ENCODE data around the gene MTMR3.
A peak's percentile ranks its signal among the peaks of the same experiment; 100 is the strongest.
"Not testable (repeated sequence)": the region's sequence is repeated elsewhere in the genome, so short reads cannot be mapped to it uniquely, and the experiment has no call there.

MTMR3 gene

DNA sequence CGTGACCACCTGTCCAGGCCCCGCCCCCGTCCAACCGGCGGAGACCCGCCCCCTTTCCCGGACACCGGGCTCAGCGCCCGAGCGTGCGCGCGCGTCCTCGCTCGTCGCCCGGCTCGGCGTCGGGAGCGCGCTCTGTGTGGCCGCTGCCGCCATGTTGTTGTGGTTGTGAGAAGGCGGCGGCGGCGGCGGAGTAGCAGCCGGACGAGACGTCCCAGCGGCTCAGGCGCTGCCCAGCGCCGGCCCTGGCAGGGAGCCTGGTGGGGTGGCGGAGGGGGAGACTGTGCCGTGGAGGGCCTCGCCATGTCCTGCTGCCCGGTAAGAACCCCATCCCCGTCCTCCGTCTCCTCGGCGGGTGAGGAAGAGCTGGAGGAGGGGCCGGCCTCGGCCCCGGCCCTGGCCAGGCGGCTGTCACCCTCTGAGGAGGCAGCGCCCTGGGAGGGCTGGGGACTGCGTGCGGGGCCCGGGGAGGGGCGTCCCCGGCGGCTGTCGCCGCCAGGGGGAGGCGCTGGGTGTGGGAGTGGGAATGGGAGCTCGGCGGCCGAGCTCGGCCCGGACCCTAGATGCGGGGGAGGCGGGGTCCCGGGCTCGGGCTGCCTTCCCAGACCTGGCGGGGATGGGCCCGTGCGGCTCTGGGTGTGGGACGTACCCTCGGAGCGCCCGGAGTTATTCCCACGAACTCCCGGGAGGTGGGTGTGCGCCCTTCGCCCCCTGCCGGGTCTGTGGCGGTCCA, at the start of gene MTMR3:
MTMR3 (plus strand) TSS at position 130 of the 730 bp plus-strand sequence. CDS start 87,886 bp downstream, outside the sequence.
- DNase-seq (ENCODE audit: low read depth), result peak; percentile 61

DNA sequence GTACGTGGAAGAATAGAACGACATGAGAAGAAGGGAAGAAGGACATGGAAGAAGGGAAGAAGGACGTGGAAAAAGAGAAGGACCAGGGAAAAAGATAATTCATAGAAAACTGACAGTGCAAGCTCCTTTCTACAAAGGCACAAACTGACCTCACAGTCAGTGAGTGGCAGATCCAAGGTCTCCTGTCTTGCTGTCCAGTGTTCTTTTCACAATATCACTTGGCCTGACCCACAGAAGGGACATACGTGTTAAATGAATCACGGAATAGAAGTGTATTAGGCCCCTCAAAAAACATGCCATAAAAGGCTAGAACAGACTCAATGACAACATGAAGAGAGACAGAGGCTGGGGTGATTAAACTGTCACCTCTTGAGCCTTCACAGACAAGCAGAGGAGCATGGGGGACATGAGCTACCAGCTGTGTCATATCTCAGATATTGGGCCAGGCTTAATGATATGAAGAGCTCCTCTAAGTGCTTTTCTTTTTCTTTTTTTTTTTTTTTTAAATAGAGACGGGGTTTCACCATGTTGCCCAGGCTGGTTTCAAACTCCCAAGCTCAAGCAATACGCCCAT, 49.5 kb upstream of the MTMR3 start:
- no peak for DNase-seq (ENCODE audit: low read depth)
- no peak overlapping the region for H3K4me3 ChIP-seq (ENCODE audit: low read depth, low read length)

More for the DNA sequence above, at the start of gene MTMR3:
- H3K4me3 ChIP-seq (ENCODE audit: low read depth, low read length), result peak within 1 kb of the TSS; percentile 91

DNA sequence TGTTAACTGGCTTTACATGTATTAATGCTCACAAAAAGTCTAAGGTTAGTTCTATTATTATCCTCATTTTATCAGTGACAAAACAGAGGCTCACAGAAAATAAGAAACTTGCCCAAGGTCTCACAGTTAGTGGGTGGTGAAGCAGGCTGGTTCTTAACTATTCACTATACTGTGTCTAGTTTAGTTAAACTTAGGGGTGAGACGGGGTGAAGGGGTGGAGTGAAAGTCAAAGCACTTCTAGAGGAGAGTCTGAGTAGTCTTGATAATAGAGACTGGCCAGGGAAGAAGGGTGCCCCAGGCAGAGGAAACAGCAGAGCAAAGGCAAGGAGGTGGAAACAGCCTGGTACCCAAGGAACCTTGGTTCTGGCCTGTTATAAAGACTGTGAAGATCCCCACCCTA, 48.9 kb upstream of the MTMR3 start:
- no peak overlapping the region for H3K4me3 ChIP-seq (ENCODE audit: low read depth, low read length)
- no peak for DNase-seq (ENCODE audit: low read depth)

DNA sequence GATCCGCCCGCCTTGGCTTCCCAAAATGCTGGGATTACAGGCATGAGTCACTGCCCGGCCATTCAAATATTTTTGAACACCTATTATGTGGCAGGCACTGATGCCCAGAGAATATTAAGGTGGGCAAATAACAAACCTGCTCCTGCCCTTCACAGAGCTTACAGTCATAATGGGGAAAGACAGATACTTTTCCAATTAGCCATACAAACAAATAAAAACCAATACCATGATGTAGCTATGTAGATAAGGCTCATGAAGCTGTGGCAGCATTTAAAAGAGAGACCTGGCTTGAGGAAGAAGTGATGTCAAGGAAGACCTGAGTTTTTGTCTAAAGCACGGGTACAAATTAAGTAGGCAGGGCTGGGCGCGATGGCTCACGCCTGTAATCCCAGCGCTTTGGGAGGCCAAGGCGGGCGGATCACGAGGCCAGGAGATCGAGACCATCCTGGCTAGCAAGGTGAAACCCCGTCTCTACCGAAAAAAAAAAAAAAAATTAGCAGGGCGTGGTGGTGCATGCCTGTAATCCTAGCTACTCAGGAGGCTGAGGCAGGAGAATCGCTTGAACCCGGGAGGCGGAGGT, 46.1 kb upstream of the MTMR3 start:
- H3K4me3 ChIP-seq (ENCODE audit: low read depth, low read length); DNase-seq (ENCODE audit: low read depth): not testable (repeated sequence)

DNA sequence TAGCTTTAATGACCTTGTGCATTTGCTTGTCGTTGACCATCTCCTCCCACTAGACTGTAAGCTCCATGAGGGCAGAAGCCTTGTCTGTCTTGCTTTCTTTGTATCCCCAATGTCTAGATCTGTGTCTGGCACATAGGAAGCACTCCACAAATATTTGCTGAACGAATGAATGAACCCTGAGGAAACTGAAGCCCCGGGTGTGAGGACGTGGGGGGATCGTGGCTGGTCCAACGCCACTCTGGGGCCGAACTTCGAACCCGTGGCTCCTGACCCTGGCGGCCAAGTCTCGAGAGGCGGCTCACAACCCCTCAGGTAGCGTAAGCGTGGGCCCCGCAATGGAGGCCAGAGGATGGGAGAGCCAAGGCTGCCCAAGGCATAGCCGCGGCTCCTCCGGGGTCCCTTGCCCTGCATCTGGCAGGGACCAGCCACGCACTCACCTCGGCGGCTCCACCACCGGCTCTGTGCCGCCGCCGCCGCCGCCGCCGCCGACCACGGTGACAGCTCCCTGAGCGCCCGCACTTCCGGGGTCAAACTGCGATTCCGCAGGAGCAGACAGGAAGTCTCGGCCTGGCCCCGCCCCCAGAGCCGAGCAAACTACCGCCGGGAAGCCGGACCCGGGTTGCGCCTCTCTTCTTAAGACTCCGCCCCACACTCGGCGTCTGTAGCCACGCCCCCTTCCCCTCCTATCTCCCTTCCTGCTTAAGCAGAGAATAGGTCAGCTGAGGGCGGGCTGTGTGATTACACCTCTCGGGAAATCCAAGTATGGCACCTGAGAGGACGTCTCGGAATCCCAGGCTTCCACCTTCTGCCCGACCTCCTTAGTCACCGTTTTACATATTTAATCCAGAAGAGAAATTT, 45.0 kb upstream of the MTMR3 start, which contains the start of gene ASCC2:
ASCC2 (minus strand) TSS at position 534 of the 858 bp plus-strand sequence. CDS start 5,949 bp downstream, outside the sequence.
- DNase-seq (ENCODE audit: low read depth), result peak; percentile 74
- H3K4me3 ChIP-seq (ENCODE audit: low read depth, low read length), result peak within 1 kb of the TSS; percentile 96

DNA sequence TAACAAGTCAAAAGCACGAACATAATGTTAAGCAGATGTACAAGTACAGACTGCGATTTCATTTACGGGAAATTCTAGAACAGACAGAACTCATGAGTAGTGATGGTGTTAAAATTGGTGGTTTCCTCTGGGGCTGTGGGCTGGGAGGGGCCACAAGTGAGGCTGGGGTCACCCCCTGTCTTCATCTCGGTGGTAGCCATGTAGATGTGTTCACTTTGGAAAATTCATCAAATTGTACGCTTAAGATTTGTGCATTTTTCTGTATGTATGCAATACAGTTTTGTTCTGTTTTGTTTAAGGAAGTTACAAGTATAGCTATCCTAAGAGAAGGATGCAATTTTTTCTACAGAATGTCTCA, 44.4 kb upstream of the MTMR3 start:
- no peak for DNase-seq (ENCODE audit: low read depth)
- H3K4me3 ChIP-seq (ENCODE audit: low read depth, low read length), result peak overlapping the region; percentile 96

DNA sequence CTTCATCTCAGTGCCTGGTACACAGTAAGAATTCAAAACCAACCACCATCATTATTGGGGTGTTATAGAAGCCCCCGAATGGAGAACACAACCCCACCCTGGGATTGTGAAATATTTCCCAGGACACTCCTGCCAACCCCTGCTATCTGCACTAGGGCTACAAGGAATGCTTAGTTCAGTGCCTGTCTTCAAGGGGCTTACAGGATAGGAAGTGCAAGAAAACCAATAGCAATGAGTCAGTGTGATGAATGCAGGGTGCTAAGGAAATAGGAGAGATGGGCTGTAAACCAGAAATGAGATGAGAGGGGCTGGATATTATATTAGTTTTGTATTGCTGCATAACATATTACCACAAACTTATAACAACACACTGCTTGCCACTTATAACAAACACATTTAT, 43.9 kb upstream of the MTMR3 start:
- H3K4me3 ChIP-seq (ENCODE audit: low read depth, low read length), result no peak overlapping the region
- DNase-seq (ENCODE audit: low read depth), result no peak

DNA sequence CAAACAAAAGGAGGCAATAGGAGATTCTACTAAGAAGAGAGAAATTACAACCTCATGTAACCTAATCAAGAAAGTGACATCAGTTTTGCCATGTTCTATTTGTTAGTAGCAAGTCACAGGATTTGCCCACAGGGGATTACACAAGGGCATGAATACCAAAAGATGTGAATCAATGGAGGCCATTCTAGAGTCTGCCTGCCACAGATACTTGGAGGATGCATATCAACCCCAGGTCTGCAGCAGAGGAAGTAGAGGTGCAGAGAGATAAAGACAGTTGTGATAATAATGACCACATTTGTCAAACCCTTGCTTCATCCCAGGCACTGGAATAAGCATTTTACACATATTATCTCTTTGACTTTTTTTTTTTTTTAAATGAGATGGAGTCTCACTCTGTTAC, 42.5 kb upstream of the MTMR3 start:
- DNase-seq (ENCODE audit: low read depth), result no peak
- no peak overlapping the region for H3K4me3 ChIP-seq (ENCODE audit: low read depth, low read length)

DNA sequence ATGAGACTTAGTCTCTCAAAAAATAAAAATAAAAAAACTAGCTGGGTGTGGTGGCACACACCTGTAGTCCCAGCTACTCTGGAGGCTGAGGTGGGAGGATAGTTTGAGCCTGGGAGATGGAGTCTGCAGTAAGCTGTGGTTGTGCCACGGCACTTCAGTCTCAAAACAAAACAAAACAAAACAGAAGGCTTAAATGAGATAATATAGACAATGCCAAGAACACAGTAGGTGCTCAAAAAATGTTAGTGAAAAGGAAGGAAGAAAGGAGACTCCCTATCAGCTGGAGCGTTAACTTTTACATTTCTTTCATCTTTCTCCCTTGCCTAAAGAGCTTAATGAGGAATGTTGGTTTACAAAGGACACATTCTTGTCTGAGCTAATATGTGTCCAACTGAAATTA, 40.8 kb upstream of the MTMR3 start:
- no peak overlapping the region for H3K4me3 ChIP-seq (ENCODE audit: low read depth, low read length)
- DNase-seq (ENCODE audit: low read depth), result no peak

DNA sequence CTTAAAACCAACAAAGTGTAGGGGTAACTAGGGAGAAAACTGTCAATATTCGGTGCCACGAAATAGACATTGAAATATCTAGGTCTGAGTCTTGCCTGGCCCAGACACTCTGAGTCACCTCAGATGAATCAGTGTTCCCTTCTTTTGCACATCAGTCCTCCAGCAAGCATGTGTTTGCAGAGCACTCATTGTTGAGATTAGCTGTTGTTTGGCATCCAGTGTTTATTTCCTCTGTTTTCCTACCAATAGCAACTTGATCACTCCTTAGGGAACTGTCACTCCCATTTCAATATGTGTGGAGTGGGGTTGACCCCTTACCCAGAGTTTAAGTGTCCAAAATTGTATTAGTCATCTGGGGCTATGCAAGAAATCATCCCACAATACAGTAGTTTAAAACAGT, 40.2 kb upstream of the MTMR3 start:
- H3K4me3 ChIP-seq (ENCODE audit: low read depth, low read length), result no peak overlapping the region
- DNase-seq (ENCODE audit: low read depth), result peak; percentile 90

DNA sequence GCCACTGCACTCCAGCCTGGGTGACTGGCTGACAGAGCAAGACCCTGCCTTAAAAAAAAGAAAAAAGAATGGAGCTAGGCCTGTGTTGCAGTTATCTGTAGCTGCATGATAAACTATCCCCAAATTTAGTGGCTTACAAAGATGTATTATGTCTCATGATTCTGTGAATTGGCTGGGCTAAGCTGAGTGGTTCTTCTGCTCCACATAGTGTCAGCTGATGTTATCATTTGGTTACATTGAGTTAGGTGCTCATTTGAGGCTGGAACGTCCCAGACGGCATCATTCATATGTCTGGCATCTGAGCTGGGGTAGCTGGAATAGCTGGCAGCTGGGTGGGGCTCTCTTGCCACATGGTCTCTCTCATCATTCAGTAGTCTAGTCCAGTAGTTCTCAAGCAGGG, 36.7 kb upstream of the MTMR3 start:
- DNase-seq (ENCODE audit: low read depth), result no peak
- no peak overlapping the region for H3K4me3 ChIP-seq (ENCODE audit: low read depth, low read length)

DNA sequence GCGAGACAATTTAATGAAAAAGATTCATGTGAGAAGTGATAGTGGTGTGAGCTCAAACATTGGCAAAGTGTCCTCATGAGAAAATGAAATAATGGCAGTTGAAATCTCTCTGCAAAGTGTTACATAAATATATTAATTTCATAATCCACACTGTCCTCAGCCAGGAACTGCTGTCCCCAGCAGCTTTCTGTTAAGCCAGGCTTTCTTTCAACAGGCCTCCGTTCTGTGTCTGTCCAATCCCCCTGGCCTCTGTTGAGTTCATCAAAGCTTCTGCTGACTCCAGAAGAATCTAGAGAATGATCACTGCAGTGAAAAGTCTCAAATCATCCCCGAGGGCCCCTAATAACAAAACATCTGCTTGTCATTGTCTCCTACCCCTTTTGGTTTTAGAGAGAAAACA, 34.9 kb upstream of the MTMR3 start:
- no peak for DNase-seq (ENCODE audit: low read depth)
- no peak overlapping the region for H3K4me3 ChIP-seq (ENCODE audit: low read depth, low read length)

DNA sequence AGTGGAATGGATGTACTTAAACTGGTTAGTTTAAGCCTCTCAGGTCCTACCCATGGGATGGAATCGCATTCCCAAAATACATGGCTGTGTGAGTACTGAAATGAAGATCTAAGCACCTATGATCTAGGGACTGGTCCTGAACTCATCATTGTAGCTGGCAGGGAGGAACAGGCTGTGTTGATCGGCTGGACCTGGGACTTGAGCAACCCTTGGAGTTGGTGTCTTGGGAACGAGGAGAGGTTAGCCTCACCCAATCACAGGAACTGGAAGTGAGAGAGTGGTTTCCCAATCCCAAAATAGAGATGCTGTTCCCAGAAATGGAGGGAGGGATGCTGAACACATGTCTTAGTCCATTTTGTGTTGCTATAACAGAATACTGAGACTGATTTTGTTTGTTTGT, 28.5 kb upstream of the MTMR3 start:
- no peak overlapping the region for H3K4me3 ChIP-seq (ENCODE audit: low read depth, low read length)
- no peak for DNase-seq (ENCODE audit: low read depth)

DNA sequence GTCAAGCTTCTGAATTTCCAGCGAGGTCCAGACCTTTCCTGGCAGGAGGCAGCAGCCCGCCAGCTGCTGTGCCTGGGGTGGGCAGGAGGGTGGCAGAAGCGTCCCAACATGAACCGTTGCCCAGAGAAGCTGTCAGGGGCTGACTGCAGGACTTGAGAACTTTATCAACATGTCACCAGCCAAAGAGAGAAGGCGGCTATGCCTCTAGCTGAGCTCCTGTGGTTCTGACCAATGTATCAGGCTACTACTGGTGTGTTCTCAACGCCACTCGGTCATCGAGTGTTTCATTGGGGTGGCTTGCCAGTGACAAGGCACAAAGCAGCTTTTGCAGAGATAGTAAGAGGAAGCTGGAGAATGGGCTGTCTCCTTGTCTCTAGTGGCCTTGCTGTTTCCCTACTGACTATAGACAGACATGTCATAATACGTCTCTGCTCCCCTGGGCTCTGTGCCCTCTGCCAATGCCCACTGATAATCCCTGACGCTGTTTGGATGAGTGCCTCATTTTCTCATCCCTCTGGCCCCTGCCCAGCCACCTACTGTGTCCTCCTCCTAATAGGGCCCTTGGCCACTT, 27.3 kb upstream of the MTMR3 start:
- no peak overlapping the region for H3K4me3 ChIP-seq (ENCODE audit: low read depth, low read length)
- DNase-seq (ENCODE audit: low read depth), result no peak

DNA sequence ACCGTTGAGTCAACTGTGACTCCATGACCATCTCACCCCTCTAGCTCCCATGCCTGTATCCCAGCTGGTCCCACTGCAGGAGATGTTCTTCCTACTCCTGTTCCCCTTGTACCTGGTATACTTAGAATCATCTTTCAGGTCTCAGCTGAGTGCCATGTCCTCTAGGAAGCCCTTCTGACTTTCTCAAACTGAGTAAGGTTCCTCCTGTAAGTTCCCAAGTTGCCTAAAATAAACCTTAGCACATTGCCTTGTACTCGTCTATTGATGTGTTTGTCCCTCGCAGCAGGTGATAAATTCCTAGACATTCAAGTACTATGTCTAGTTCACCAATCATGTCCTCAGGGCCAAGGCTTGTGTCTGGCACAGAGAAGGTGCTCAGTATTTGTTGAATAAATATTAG, 26.5 kb upstream of the MTMR3 start:
- no peak overlapping the region for H3K4me3 ChIP-seq (ENCODE audit: low read depth, low read length)

DNA sequence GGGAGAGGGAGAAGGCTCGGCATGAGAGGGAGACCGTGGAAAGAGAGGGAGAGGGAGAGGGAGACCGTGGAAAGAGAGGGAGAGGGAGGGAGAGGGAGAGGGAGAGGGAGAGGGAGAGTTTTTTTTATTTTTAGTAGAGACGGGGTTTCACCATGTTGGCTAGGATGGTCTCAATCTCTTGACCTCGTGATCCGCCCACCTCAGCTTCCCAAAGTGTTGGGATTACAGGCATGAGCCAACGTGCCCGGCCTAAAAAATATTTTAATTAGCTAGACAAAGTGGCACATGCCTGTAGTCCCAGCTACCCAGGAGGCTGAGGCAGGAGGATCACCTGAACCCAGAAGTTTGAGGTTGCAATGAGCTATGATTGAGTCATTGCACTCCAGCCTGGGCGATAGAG, 23.9 kb upstream of the MTMR3 start:
- not testable (repeated sequence) for DNase-seq (ENCODE audit: low read depth); H3K4me3 ChIP-seq (ENCODE audit: low read depth, low read length)

More for the DNA sequence above, 26.5 kb upstream of the MTMR3 start:
- DNase-seq (ENCODE audit: low read depth), result no peak

DNA sequence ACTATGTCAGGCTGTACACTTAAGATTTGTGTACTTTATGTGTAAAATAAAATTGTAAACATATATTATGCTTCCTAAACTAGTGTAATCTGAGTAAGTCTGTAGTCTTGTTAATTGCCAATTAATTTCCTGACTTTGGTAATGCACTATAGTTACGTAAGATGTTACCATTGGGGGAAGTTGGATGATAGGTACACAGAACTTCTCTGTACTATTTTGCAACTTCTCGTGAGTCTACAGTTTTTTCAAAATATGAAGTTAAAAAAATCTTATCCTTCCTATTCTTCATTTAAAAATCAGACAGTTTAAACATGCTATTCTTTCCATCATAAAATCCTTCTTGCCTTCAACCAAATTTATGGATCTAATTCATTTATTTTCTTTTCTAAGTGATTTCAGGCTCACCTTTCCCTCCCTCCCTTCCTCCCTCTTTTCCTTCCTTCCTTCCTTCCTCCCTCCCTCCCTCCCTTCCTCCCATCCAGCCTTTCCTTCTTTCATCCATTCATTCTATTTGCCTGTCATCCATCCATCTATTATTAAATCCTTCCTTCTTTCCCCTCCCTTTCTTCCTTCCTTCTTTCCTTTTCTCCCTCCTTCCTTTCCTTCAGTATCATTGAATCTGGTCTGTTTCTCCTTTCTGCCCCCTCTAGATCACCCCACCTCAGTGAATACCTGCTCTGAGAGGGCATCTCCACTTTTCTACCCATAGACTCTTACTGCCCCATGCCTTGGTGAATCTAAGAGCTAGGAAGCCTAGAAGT, 22.8 kb upstream of the MTMR3 start:
- no peak for DNase-seq (ENCODE audit: low read depth)
- no peak overlapping the region for H3K4me3 ChIP-seq (ENCODE audit: low read depth, low read length)

DNA sequence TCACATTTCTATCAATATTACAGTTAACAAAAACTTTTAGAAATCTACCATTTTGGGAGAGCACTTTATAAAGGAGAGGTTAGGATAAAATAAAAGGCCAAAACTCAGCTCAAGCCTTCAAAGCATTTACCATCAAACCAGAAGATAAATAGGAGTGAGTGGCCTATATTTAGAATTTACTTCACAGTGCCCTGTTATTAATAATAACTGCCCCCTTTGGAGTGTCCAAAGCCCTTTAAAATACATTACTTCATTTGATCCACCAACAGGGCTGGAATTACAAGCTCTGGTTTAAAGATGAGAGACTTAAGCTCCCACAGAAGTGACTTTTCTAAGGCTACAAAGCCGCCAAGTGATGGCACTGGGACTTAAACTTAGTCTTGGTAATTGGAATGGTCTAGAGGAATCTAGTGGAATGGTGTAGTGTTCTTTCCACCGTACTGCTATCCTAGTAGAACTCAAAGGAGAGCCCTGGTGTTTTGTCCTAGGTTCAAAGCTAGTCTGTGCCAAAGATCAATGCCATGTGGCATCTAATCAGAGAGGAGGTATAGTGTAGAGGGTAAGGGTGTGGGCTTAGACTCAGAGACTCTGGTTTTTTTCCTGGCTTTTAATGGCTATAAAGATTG, 21.2 kb upstream of the MTMR3 start:
- no peak for DNase-seq (ENCODE audit: low read depth)
- H3K4me3 ChIP-seq (ENCODE audit: low read depth, low read length), result no peak overlapping the region

DNA sequence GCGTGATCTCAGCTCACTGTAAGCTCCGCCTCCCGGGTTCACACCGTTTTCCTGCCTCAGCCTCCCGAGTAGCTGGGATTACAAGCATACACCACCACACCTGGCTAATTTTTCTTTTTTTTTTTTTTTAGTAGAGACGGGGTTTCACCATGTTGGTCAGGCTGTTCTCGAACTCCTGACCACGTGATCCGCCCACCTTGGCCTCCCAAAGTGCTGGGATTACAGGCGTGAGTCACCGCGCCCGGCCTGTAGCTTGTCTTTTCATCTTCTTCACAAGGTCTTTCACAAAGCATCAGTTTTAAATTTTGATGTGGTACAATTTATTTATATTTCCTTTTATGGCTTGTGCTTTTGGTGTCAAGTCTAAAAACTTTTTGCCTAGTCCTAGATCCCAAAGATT, 17.4 kb upstream of the MTMR3 start:
- not testable (repeated sequence) for H3K4me3 ChIP-seq (ENCODE audit: low read depth, low read length); DNase-seq (ENCODE audit: low read depth)
